NCI-H2107 treated with DMSO at 0.1 percent for 48 hours (cell line): Measurements from ENCODE around the gene STRA6.
A peak's percentile ranks its signal among the peaks of the same experiment; 100 is the strongest.

ENCODE experiments used
- DNase-seq: peaks from one replicate; lab custom pipeline; 2025; ENCODE audit not compliant: unreplicated experiment; lab: John Stamatoyannopoulos, UW

STRA6 gene

DNA sequence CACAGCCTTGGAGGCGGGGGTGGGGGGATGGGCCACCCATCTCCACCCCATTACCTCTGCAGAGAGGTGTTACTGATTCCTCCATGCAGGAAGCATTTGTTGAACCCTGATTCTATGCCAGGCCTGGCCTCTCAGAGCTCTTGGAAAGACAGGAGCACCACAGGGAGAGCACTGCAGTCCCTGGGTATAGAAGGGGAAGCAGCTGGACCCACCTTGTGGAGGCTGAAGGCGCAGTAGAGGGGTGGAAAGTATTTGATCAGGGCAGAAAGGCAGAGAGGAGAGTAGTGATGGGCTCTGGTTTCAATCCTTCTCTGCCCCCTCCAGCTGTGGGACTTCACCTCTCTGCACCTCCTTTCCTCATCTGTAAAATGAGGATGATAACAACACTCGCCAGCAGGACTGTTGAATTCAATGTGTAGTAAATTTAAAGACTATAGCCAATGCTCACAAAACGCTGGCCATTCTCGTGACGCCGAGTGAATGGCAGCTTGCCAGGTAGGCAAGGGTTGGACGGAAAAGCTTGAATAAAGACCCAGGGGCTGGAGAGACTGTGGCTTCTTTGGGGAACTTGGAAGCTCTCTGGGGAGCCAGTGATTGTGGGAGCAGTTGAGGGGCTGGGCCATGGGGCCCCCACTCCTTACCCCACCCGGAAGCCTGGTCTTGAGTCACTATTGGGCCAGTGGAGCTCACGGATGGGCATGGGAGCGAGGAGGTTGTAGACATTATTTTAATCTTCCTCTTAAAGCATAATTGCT lies 25.6 kb upstream of the STRA6 start:
- DNase-seq, result peak; percentile 37

DNA sequence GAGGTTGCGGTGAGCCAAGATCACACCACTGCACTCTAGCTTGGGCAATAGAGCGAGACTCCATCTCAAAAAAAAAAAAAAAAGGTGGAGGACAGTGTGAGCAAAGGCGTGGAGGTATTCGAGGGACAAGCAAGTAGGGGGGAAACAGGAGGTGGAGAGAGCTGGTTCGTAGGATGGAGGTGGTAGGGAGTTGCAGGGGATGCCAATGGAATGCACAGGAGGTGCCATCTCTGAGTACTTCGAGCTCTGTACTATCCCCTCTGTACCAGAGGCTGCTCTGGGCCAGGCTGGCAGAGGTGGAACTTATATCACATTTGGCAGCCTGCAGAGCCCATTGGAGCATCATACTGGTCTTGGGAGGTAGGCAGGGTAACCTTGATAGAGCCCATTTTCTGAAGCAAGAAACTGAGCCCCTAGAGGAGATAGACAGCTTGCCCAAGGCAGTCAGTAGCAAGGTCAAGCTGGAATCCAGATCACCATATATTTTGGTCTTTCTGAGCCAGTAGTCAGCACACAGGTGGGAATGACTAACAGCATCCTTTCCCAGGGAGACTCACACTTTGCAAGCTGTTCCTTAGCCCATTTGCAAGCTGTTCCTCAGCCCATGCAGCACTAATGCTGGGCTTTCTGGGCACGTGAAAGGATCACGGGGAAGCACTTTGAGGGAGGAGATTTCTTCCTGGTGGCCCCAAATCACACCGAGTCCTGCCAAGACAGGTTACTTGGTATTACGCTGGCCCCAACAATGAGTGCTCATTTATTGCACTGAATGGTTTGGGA lies 24.4 kb upstream of the STRA6 start:
- DNase-seq, result no peak

DNA sequence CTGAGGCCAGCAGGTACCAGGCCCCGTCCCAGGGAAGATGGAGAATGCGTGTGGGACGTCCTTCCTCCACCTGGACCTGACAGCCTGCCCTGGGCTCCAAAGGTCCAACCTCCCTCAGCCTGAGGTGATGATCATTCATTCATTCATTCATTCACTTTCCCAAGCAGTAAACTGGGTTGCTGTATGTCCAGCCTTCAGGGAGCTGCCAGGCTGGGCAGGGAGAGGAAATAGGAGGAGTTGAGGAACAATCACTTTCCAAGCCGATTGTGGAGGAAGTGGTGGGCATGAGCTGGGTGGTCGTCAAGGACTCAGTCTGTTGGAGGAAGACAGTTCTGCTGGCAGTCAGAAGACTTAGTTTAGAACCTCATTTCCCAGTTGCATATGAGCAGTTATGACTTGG lies 23.3 kb upstream of the STRA6 start:
- DNase-seq, result no peak

DNA sequence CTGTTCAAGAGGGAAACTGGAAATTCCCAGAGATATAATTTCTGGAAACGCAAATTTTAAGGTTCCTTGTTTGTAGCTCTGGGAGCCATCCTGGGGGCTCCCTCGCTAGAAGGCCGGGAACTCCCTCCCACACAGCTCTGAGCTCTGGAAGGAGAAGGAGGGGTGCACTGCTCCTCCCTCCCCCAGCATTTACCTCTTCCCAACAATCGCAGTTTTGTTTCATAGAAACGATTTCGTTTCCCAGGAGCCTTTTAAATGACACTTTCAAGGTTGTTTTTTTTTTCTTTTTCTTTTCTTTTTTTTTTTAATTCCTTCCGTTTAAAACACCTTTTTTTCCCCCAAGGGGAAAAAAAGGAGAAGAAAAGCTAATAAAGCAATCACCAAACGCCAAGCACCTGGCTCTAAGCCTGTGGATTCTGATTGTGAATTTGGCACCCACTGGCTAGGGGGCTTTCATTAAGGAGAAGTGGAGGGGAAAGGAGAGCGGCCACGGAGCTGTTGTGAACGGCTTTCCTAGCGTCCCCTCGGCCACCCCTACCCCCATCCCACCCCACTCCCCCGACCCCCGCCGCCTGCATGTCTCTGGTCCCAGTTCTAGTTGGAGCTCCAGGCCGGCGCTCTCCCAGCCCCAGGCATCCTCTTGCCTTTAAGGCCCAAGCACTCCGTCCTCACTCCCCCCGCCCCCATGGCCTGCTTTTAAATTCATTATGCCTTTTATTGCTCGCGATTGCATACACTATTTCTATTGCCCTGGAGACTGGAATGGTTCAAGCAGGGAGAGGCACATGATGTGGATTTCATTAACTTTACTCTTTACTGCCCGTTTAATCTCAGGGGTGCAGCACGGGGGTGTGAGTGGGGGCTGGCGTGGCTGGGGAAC lies 19.9 kb upstream of the STRA6 start:
- peak; percentile 69 for DNase-seq

DNA sequence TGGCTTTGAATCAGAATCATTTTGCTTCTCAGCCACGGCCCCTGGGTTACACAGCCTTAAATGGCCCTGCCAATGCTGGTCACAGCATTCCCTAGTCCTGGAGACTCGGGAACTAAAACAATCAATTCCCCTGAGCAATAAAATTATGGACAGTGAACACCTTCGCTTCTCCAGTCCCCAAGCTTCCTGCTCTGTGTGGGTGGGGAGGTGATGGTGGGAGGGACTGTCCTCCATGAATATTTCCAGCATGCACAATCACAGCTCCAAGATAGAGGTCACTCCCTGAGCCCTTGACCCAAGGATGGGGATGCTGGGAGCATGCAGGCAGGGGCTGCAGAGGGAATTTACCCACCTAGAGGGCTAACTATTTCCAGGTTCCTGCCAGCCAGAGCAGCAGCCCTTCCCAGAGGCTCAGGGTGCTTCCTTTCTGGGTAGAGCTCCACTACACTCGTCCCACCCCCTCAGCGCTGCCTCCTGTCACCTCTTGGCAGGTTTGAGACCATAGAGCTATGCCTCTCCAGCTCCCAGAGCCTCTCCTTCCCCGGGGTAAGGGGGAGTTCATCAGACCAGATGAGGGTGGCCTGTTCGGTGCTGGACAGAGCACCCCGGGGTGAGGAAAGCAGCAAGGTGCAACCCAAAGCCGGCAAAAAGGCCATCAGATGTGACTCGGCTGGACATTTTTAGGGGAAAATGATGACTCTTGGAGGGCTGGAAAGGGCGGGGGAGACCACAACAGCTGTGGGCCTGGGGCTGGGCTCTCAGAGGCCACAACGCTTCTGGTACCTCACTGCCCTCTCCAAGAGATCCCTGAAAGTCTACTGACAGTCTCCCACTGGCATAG lies 19.0 kb upstream of the STRA6 start:
- no peak for DNase-seq

DNA sequence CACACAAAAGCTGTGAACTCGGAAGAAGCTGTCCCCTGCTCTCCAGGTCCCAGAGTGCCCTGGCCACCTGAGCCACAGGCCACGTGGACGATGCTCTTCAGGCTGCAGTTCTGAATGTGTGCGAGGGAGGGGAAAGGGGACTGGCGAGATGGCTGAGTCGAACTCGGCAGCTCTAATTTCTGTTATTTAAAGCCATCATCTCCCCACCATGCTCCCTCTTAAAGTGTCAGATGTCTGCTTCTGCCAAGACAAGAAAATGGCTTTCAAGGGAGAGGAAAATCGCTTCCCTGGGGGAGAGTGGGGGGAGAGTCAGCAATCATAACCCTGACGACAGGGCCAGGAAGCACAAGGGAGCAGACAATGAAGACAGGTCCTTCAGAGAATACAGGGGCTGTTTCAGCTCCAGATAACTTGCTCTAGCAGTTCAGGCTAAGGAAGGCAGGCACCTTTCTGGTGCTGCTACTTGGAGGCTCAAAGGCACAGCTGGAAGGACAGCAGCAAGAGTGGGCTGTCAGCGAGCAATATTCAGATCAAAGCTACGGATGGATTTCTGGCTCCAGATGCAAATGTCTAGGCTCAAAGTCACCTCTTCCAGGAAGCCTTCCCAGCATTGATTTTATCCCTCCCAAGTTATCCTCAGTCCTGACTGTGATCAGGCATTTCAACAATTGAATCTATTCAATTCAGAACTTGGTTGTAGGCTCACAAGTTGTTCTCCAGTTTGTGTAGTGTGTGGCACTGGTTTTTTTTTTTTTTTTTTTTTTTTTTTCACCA lies 18.1 kb upstream of the STRA6 start:
- DNase-seq, result peak; percentile 88

DNA sequence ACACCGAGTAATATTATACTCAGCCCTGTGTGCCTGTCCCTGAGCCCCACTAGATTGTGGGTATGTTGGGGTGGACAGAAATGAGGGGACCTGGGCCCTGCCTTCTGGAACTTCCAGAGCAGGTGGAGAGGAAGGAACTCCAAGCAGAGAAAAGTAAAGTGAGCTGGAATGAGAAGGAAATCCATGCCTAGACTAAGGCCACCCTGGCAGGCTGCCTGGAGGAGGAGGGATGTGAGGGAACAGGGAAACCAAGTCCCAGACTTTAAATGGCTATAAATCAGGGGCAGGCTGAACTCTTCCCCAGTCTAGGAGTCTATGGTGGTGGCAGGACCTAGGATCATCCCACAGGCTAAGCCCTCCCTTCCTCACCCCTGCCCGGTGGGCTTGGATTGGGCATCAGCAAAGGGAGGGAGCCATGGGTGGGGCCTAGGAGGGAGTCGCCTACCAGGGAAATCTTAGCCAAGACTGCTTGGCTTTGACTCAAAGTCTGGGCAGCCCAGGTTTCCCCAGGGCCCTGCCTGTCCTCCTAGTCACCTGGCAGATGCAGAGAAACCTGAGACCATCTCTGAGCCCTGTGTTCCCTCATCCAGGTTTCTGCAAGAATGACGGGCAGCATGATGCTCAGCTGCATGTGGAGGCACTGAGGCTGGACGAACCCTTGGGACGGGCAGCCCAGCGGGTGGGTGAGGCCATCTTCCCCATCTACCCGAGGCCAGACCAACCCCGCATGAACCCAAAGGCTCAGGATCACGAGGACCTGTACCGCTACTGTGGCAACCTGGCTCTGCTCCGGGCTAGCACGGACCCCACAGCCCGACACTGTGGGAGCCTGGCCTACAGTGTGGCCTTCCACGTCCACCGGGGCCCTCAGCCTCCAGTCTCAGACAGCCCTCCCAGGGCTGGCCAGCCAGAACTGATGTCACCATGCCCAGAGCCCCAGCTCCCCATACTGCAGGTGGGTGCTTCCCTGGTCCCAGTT lies 15.6 kb upstream of the STRA6 start:
- peak; percentile 44 for DNase-seq

DNA sequence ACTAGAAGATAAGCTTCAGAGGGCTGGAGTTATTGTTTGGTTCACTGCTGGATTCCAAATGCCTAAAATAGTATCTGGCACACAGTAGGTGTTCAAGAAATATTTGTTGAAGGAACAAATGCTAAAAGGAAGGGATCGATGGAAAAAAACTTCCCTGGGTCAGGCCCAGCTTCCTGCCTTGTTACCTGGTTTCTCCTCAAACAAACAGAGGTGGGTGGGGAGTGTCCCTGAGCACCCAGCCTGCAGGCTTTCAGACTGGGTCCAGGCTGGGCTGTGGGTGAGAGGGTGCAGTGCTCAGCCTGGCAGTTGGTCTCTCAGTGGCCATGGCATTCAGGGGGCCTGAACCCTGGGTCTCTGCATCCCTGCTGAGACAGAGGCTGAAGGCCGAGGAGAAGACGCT lies 14.4 kb upstream of the STRA6 start:
- DNase-seq, result no peak

DNA sequence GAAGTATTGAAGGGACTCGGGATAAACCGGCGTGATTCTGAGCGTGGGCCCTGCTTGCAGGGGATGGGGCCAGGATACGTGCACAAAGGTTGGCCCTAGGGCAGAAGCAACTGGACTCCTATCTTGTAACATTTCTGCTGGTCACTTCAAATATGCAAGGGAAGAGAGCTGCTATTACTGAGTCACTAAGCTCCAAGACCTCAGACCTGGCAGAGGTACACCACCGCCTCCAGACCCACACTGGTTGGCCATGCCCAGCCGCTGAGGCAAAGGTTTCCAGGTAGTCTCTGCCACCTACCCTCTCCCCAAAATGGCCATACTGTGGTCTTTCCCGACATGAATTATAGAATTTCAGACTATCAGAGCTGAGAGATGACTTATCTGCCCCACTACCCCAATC lies 13.4 kb upstream of the STRA6 start:
- no peak for DNase-seq

DNA sequence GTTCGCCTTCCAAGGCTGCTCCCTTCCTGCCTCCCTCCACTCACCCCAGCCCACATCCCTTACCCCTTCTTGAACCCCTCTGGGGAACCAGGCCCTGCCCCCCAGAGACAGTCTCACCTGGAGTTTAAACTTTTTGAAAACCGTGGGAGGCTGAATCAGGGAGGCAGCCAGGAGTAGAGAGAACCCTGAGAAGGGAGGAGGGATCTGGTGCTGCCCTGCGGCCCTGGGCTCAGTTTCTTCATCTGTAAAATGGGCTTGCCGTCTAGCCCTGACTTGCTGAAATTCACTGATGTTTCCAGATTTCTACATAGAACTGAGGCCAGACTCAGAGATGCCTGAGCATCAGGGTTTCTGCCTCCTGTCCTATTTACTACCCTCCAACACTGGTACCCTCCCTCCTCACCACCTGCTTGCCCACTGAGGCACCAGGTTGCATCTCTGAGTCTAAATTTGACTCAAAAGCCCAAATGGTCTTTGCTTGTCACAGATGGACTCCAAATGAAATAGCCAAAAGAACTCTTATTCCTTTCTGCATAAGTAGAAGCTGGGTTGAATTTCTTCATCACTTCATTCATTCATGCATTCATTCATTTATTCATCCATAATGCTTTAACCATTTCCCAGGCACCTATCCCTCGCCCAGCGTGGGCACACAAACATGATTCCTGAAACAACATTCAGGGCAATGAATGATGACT lies 11.9 kb upstream of the STRA6 start:
- no peak for DNase-seq

DNA sequence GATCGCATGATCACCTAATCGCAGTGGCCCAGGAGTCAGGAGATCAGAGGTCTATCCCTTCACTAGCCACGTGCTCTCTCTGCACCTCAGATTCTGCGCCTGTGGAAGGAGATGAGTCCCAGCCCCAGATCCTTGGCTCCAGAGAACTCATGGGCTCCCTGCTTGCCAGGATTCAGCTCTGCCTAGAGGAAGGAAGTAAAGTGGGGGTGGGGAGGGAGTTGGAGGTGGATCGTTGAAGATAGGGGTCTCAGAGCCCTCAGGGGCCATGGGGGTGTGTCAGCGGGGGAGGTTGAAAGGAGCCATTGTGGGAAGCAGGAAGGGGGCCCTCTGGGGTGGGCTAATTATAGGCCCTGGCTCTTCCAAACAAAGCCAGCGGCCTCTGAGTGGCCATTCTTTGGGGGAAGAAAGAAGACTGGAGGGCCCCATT lies 11.3 kb upstream of the STRA6 start:
- DNase-seq, result no peak

DNA sequence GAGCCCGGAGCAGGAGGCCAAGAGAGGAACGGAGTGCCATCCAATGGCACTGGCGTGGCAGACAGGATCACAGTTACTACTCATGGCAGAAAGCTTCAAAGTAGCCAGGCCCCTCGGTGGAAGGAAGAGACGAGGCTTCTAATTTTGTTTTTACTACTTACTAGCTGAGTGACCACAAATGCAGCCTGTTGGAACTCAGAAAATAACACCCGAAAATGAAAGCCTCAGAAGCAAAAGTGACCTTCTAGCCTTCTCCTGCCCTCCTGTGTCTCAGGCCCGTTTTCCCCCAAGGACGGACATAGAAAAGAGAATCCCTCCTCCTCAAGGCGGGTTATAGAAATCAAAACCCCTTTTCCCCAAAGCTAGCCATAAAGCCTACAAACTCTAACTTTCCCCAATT lies 9.9 kb upstream of the STRA6 start:
- DNase-seq, result no peak

DNA sequence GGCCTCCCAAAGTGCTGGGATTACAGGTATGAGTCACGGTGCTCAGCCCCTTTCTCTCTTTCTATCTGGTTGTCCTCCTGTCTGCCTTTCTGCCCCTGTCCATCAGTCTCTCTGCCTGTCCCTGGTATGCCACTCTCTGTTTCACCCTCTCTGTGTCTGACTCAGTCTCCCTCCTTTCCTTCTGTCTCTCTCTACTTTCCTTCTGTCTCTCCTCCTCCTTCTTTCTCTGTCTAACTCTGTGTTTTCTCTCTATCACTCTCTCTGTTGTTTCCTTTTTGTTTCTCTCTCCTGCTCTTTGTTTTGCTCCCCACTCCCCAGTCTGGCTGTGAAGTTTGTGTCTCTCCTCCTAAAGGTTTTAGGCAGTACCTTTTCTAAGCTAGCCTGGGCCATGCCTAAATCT lies 9.1 kb upstream of the STRA6 start:
- DNase-seq, result no peak

DNA sequence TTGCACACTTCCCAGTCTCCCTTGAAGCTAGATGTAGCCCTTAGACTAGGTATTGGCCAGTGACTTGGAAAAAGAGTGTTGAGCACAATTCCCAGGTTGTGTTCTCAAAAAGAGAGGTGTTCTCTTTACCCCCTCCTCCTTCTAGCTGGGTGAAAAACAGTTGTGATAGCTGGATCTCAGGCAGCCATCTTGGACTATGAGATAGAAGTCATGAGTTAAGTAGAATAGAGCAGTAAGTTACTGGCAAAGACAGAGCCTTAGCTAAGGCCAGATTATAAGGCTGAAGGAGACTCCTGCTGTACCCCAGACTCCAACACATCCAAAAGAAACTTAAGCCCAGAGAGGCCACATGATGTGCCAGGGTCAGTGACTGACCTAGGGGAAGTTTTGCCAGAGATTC lies 8.1 kb upstream of the STRA6 start:
- DNase-seq, result no peak

DNA sequence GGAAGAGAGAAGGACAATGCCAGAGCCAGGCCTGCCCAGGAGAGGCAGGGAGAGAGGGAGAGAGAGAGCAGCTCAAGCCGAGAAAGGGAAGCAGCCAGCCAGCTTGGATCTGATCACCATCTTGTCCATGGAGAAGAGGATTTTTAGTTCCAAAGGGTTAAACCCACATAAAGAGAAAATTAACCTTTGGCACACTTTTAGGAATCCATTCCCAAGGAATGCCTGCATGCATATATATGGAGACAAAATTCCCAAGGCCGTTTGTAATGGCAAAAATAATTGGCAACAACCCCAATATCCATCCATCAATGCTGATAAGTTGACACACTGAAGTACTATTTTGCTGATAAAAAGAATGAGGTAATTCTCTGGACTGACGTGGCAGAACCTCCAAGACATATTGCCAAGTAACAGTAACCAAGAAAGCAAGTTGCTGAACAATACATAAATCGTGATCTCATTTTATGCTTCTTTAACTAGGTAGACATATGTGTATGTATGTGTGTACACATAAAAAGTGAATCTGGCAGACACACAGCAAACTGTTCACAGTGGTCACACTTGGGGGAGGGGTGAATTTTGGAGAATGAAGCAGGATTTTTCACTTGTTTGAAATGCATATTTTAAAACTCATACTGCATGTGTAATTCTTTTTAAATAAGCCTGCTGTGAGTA lies 7.5 kb upstream of the STRA6 start:
- no peak for DNase-seq

DNA sequence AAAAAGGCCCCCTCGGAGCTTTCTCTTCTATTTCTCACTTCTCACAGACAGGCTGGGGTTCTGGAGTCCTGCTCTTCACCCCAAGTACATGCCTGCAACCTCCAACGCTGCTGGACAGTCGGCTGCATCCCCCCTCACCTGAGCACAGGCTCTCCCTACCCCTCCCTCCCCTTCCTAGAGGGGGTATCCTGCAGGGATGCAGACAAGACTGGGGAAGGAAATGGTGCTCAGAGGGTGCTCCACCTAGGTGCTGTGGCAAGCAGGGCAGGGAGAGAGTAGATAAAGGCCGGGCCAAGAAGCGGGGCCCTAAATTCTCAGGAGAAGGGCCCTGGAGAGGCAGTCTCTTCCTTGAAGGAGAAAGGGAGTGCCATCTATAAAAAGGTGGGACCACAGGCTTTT lies 7.0 kb upstream of the STRA6 start:
- no peak for DNase-seq

DNA sequence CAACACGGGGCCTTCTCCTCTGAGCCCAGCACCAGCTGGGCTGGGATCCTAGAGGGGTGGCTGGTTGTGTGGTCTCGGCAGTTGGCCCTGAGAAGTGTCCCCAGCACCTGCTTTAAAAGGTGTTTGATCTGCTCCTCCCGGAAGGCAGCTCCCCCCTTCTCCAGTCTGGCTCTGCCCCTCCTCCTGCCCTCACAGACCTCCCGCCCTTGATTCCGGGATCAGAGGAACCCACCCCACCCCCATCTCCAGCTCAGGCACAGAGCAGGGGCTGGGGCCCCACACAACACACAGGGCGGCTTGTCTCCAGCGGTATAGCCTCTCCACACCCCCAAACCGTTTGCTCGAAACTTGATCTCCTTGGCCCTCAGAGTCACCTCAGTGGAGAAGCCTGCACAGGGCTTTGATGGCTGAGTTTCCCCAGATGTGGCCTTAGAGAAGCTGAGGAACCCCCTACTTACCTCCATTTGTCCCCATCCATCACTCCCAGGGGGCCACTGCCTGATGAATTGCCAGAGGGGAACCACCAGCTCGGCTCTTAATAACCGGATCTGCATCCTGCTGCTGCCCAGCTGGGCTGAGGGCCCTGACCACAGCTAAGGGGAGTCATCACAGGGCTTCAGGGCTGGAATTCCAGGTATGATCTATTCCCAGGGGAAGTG lies 6.4 kb upstream of the STRA6 start:
- peak; percentile 64 for DNase-seq
